Glutamatergic neuron (in vitro differentiated cells): Measurements from ENCODE around the gene SAPCD1. TPM values are rescaled to one million over a fixed set of nuclear protein-coding genes. Genes with fewer than 3 reads are reported as not detected.

Experiments used
- DNase-seq: peaks from one replicate; pipeline ENCODE4 v3.0.0; 2022
- H3K27ac Mint-ChIP-seq: one replicate; pipeline ENCODE4 v1.8.0; 2020; ENCODE audit warnings: mild to moderate bottlenecking, mixed read lengths, inconsistent platforms; ENCODE audit not compliant: unreplicated experiment
- H3K27me3 Mint-ChIP-seq: one replicate; pipeline ENCODE4 v1.8.0; 2020; ENCODE audit warnings: mild to moderate bottlenecking, moderate library complexity, mixed read lengths, inconsistent platforms; ENCODE audit not compliant: unreplicated experiment
- H3K36me3 Mint-ChIP-seq: one replicate; pipeline ENCODE4 v1.8.0; 2020; ENCODE audit warnings: mild to moderate bottlenecking, mixed read lengths, inconsistent platforms; ENCODE audit not compliant: unreplicated experiment
- H3K4me1 Mint-ChIP-seq: one replicate; pipeline ENCODE4 v1.8.0; 2020; ENCODE audit warnings: mild to moderate bottlenecking, low read depth, mixed read lengths, inconsistent platforms; ENCODE audit not compliant: unreplicated experiment
- H3K4me3 Mint-ChIP-seq: one replicate; pipeline ENCODE4 v1.8.0; 2020; ENCODE audit warnings: mild to moderate bottlenecking, mixed read lengths, inconsistent platforms; ENCODE audit not compliant: unreplicated experiment
- H3K9me3 Mint-ChIP-seq: one replicate; pipeline ENCODE4 v1.8.0; 2020; ENCODE audit warnings: mild to moderate bottlenecking, moderate library complexity, mixed read lengths, inconsistent platforms; ENCODE audit not compliant: unreplicated experiment
- long read RNA-seq: library from polyadenylated mRNA; unstranded; transcript quantifications from one replicate; pipeline ENCODE4 v2.0.0, GENCODE V29; 2020; ENCODE audit not compliant: unreplicated experiment
- total RNA-seq: library from RNA; stranded (reverse); fragmentation: NEBNext Ultra II Directional; extraction: Animal tissue kit (Norgen Biotek cat#: 25700); gene quantifications from one replicate; pipeline ENCODE4 v1.2.1, GENCODE V29; 2021; ENCODE audit not compliant: unreplicated experiment
- TF ChIP-seq, protein P1 (sequence below): fragments of 200-600 bp; sonication (generic); IDR thresholded peaks from one replicate; pipeline ENCODE4 v1.5.0; 2021; ENCODE audit not compliant: partially characterized antibody, unreplicated experiment

The SAPCD1 gene
- 3.7 TPM for total RNA-seq
- long read RNA-seq, result 0 reads

DNA sequence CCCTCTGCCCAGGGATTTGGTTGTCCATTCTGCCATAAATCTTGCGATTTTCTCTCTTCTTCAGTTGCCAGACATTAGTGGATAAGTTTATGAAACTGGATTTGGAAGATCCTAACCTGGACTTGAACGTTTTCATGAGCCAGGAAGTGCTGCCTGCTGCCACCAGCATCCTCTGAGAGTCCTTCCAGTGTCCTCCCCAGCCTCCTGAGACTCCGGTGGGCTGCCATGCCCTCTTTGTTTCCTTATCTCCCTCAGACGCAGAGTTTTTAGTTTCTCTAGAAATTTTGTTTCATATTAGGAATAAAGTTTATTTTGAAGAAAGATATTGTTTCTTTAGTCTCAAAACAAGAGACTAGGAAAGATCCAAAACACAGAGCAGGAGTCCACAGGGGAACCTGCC, at the start of gene SAPCD1:
Gene SAPCD1, plus strand, starts transcription at position 301 of the 400 bp plus-strand sequence. CDS start 399 bp downstream, outside the sequence.
- Mint-ChIP-seq H3K4me3 (no peak within 1 kb of the TSS), H3K27me3 (peaks cover 4% of the 10 kb centered on the region), H3K36me3 (peaks cover 7% of the 10 kb centered on the region), H3K27ac (peak within 1 kb of the TSS; percentile 18), H3K9me3 (no peaks in the 10 kb centered on the region), H3K4me1 (peaks cover 5% of the 10 kb centered on the region)
- no peak for DNase-seq
- TF ChIP-seq, protein P1, sequence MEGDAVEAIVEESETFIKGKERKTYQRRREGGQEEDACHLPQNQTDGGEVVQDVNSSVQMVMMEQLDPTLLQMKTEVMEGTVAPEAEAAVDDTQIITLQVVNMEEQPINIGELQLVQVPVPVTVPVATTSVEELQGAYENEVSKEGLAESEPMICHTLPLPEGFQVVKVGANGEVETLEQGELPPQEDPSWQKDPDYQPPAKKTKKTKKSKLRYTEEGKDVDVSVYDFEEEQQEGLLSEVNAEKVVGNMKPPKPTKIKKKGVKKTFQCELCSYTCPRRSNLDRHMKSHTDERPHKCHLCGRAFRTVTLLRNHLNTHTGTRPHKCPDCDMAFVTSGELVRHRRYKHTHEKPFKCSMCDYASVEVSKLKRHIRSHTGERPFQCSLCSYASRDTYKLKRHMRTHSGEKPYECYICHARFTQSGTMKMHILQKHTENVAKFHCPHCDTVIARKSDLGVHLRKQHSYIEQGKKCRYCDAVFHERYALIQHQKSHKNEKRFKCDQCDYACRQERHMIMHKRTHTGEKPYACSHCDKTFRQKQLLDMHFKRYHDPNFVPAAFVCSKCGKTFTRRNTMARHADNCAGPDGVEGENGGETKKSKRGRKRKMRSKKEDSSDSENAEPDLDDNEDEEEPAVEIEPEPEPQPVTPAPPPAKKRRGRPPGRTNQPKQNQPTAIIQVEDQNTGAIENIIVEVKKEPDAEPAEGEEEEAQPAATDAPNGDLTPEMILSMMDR, result no peak

DNA sequence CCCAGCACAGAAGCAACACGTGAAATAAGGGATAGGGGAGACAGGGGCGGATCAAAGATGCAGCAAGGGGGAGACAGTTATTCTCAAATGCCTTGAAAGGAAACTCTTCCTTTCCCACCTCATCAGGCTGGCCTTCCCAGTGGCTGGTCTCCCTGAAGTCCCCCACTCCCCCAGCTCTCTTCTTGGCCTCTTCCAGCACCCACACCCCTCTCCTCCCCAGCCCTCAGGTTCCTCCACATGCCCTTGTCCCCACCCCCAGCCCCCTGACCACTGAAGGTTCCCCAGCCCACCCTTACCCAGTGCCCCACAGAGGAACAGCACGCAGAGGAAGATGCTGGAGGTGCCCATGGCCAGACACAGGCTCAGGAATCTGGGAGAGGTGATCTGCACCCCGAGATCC, 49.0 kb upstream of the SAPCD1 start:
- H3K9me3 Mint-ChIP-seq, result peaks cover 9% of the 10 kb centered on the region
- no peaks in the 10 kb centered on the region for H3K36me3 Mint-ChIP-seq
- H3K4me3 Mint-ChIP-seq, result peak overlapping the region; percentile 60
- H3K4me1 Mint-ChIP-seq, result peaks cover 17% of the 10 kb centered on the region
- peak overlapping the region; percentile 65 for H3K27ac Mint-ChIP-seq
- peaks cover 10% of the 10 kb centered on the region for H3K27me3 Mint-ChIP-seq
- DNase-seq, result no peak
- TF ChIP-seq, protein P1, result no peak

DNA sequence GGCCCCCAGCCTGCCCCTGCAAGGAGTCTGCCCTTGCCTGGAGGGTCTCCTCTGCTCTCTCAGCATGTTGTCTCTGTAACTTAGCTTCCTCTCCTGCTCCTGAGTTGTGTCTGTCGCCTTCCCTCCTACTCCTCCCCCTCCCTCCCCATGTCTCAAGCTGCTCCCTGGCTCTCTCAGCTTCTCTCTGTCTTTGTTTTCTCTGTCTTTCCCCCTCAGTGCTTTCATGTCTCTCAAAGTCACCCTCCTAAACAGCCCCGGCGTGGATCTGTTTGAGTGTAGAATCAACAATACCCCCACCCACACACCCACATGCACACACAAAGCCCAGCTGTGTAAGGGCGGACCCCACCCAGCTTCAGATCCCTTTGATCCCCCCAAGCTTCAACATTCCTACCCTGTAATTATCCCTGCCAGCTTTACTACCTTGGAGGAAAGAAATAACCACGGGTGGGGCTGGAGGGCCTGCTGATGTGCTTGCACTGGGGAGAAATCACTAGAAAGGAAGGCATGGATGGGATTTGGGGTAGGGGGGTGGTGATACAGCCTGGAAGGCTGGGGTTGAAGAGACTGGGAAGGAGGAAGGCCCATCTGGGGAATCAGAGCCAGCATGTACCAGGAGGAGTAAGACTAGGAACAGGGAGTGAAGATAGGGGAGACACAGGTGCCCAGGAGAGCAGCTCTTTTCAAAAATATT, 48.3 kb upstream of the SAPCD1 start:
- Mint-ChIP-seq H3K9me3 (peaks cover 9% of the 10 kb centered on the region), H3K27me3 (peaks cover 10% of the 10 kb centered on the region), H3K36me3 (no peaks in the 10 kb centered on the region), H3K4me1 (peaks cover 17% of the 10 kb centered on the region), H3K4me3 (peak overlapping the region; percentile 75), H3K27ac (peak overlapping the region; percentile 62)
- DNase-seq, result no peak
- TF ChIP-seq, protein P1, result no peak

DNA sequence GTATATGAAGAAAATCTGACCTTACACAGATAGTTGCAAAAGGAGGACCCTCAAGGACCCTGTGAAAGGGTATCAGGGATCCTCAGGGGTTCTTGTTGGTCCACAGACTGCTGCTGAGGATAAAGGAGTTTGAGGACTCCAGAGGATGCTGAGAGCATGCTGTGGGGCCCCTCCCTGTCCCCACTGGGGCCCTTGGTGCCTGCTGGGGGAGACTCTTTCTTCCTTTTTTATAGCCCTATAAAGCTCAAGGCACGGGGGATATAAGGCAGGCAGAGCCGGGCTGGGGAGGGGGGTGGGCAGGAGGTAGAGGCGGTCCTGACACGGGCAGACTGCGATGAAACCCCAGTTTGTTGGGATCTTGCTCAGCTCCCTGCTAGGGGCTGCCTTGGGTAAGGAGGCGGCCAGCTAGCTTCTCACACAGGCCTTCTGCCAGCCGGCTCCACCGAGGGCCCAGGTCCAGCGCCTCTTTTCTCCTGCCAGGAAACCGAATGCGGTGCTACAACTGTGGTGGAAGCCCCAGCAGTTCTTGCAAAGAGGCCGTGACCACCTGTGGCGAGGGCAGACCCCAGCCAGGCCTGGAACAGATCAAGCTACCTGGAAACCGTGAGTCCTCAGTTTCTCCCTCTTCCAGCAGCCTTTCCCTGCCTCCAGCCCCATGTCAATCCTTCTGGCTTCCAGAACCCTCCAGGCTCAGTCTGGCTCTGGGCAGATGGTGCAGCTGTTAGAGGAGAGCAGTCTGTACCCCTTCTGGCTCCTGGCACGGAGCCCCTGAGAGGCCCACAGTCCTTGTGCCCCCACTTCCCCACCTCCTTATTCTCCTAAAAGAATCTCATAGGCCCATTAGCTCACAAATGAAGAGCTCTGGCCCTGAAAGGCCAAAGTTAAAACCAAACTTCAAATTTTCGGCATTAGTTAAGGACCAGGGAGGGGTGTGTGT, 47.2 kb upstream of the SAPCD1 start, which contains the start of gene LY6G6D:
Gene LY6G6D, plus strand, starts transcription at position 327 of the 937 bp plus-strand sequence. Its CDS starts 8 bp downstream, at position 335.
- Mint-ChIP-seq H3K9me3 (peaks cover 14% of the 10 kb centered on the region), H3K27me3 (peaks cover 7% of the 10 kb centered on the region), H3K27ac (peak within 1 kb of the TSS; percentile 62), H3K4me3 (peak within 1 kb of the TSS; percentile 75), H3K4me1 (peaks cover 17% of the 10 kb centered on the region), H3K36me3 (no peaks in the 10 kb centered on the region)
- TF ChIP-seq, protein P1, result no peak
- DNase-seq, result no peak
